DMS114 treated with DMSO at 0.1 percent for 48 hours (cell line): ENCODE data around the gene MMGT1.
"Not testable (repeated sequence)": the region's sequence is repeated elsewhere in the genome, so short reads cannot be mapped to it uniquely, and the experiment has no call there.

ENCODE experiments used
- DNase-seq: peaks from one replicate; lab custom pipeline; 2025; ENCODE audit not compliant: unreplicated experiment; lab: John Stamatoyannopoulos, UW

The MMGT1 gene

GRCh38 chrX:135927897-135928296 lies 45.9 kb downstream of the MMGT1 start:
- no peak for DNase-seq

- no peak for DNase-seq
Measured at GRCh38 chrX:135923353-135923752, 50.4 kb downstream of the MMGT1 start.

- not testable (repeated sequence) for DNase-seq
Measured at GRCh38 chrX:135920516-135920915, 53.3 kb downstream of the MMGT1 start.

- no peak for DNase-seq
Measured at GRCh38 chrX:135914404-135914803, 59.4 kb downstream of the MMGT1 start.
